Dermis blood vessel endothelial cell (primary cell): ENCODE results near the gene KIRREL3. TPM values are rescaled to one million over a fixed set of nuclear protein-coding genes. Genes with fewer than 3 reads are reported as not detected.

Source experiments
- DNase-seq: peaks from one replicate; pipeline ENCODE4 v3.0.0; 2010
- total RNA-seq: library from RNA; depleted of rRNA; stranded (reverse); fragments of >200 nt; gene quantifications from 2 replicates; pipeline ENCODE4 v1.2.3, GENCODE V29; 2014

KIRREL3 gene
- total RNA-seq, 1 donor from 2014 or later: not detected

GRCh38 chr11:126628790-126629621 is 371.6 kb downstream of the KIRREL3 start:
- DNase-seq: no peak

GRCh38 chr11:126628450-126628789 is 372.1 kb downstream of the KIRREL3 start:
- DNase-seq: no peak

GRCh38 chr11:126627421-126627820 is 373.1 kb downstream of the KIRREL3 start:
- no peak for DNase-seq

GRCh38 chr11:126624506-126624905 is 376.1 kb downstream of the KIRREL3 start:
- no peak for DNase-seq

- DNase-seq: no peak
These were observed 381.1 kb downstream of the KIRREL3 start for GRCh38 chr11:126619516-126619915.

- no peak for DNase-seq
These were observed 384.7 kb downstream of the KIRREL3 start for GRCh38 chr11:126615845-126616244.

- DNase-seq: no peak
These were observed 387.3 kb downstream of the KIRREL3 start for GRCh38 chr11:126613272-126613671.

GRCh38 chr11:126612671-126613070 is 387.9 kb downstream of the KIRREL3 start:
- no peak for DNase-seq

- DNase-seq: no peak
These were observed 389.1 kb downstream of the KIRREL3 start for GRCh38 chr11:126611438-126611837.

- DNase-seq: no peak
These were observed 391.9 kb downstream of the KIRREL3 start for GRCh38 chr11:126608658-126609057.

GRCh38 chr11:126607776-126608541 is 392.6 kb downstream of the KIRREL3 start:
- no peak for DNase-seq

GRCh38 chr11:126607374-126607773 is 393.2 kb downstream of the KIRREL3 start:
- peak; percentile 42 for DNase-seq

GRCh38 chr11:126606484-126606883 is 394.1 kb downstream of the KIRREL3 start:
- DNase-seq: no peak

- DNase-seq: no peak
These were observed 396.1 kb downstream of the KIRREL3 start for GRCh38 chr11:126604461-126604860.

- DNase-seq: no peak
These were observed 397.1 kb downstream of the KIRREL3 start for GRCh38 chr11:126603486-126603885.

- DNase-seq: no peak
These were observed 397.6 kb downstream of the KIRREL3 start for GRCh38 chr11:126602993-126603392.

- no peak for DNase-seq
These were observed 398.1 kb downstream of the KIRREL3 start for GRCh38 chr11:126602349-126602940.

- no peak for DNase-seq
These were observed 398.9 kb downstream of the KIRREL3 start for GRCh38 chr11:126601550-126602215.

GRCh38 chr11:126601136-126601535 is 399.4 kb downstream of the KIRREL3 start:
- no peak for DNase-seq

GRCh38 chr11:126599217-126599897 is 401.2 kb downstream of the KIRREL3 start:
- no peak for DNase-seq

GRCh38 chr11:126598344-126599216 is 402.0 kb downstream of the KIRREL3 start:
- DNase-seq: no peak
